A204.1 (cell line): ENCODE data around the gene FAM149B1.
"Not testable (repeated sequence)": the region's sequence is repeated elsewhere in the genome, so short reads cannot be mapped to it uniquely, and the experiment has no call there.

ENCODE experiments used
- FAIRE-seq: peaks from 2 replicates; lab custom pipeline; 2012; peaks lifted over from hg19 to GRCh38; lab: Jason Lieb, UNC

FAM149B1 gene

DNA sequence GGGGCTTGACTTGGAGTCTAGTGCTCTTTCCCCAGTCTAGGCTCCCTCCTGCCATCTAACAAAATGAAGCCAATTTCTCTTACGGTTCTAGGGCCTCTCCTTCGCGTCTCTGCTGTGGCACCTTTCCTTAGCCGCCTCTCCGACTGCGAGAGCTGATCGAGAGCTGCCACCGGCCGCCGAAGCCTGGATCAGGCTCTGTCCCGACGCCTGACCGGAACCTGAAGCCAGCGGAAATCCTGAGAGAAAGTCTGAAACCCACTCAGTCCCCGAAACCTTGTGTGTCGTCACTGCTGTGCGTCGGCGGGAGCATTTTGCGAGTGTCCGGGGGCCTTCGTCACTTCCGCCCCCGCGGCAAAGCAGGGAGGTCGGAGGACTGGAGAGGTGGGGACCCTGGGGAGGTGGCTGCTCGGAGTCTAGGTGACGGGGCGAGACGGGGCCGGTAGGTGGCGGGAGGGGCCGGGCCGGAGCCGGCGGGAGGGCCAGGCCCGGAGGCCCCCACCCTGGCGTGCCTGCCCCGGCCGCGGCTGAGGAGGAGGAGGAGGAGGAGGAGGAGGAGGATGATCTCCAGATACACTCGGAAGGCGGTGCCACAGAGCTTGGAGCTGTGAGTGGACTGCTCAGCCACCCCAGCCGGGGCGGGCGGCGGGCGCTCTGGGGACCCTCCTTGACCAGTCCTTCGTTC lies at the start of gene FAM149B1, which contains the start of gene ECD:
Gene FAM149B1 (plus strand): TSS at position 337 of the 682 bp plus-strand sequence. CDS start 221 bp downstream, at position 558.
Gene ECD (minus strand): TSS at position 226 of the 682 bp plus-strand sequence. CDS start 4,071 bp downstream, outside the sequence.
- FAIRE-seq: peak; percentile 90

DNA sequence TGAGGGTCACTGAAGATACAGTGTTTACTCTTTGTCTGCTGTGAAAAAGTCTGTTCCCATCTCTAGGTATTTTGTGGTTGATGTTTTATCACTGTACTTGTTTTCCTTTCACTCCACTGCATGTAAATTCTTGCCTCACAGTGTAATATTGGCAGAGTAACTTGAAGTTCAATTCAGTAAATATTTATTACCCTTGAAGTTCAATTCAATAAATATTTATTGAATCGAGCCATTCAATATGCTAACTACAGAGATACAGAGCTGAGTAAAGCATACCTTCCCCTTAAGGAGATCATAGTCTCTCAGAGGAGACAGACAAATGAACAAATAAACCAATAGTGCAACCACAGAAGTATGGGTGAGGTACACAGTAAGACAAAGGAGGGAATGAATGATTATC lies 48.5 kb upstream of the FAM149B1 start:
- FAIRE-seq: no peak

DNA sequence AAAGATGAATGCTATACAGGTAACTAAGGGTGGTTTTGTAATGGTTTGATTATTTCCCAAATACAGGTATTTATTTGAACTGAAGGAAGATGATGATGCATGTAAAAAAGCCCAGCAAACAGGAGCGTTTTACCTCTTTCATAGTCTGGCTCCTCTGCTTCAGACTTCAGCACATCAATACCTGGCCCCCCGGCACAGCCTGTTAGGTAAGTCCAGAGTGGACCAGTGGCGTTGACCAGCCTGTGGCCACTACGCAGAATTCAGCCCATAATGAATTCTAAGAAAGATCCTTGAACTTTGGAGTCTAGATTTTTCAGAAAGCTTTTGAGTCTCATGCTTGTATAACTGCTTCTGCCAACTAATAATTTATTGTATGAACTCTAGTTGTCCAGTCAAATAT lies 48.0 kb upstream of the FAM149B1 start:
- no peak for FAIRE-seq

- no peak for FAIRE-seq
Measured at GRCh38 chr10:73126343-73126742, 41.6 kb upstream of the FAM149B1 start.

DNA sequence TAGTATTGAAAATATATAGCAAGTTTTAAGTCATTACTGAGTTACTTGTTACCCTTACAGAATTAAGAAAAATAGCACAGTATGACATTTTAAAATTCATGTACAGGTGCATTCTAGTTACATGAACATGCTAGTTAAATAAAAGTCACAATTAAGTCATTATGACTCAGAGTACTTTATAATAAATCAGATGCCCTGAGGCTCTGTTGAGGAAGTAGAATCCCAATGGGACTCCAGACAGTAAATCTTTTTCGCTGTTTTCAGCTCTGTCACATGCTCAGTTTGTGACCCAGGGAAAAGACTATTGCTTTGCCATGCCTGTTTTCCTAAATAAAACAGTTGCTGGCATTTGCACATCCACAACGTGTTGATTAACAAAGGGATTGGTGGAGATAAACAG lies 36.6 kb upstream of the FAM149B1 start:
- no peak for FAIRE-seq

DNA sequence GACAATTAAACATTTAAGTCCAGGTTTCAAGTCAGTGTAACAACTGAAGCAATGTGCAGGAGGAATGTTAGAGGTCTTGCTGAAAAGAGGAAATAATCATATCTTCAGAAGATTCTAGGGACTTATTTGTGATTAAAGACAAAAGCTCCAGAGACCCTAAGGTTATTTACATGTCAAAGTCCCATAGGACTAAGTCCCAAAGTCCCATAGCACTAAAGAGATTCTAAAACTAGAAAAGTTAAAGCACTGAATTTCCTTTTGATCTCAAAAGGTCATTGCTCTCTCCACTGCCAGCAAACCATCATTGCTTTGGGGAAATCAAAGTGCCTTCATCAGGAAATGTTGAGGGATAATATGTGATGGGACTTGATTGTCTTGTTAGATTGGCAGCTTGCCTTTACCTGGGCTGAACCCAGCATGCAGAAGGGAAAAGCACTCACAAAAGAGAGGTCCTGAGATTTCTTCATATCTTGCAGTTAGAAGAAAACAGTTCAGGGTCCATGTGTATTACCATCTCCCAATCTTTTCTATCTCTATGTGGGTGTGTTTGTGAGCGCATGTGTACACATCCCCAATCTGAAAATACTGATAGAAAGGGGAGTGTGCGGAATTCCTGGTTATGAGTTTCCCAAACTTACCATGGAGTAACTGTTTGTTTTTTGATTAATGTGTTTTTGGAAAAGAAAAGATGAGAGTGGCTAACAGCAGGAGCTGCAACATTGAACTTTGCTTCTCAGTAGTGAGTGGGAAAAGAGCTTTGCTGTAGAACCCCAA lies 35.8 kb upstream of the FAM149B1 start:
- no peak for FAIRE-seq

- FAIRE-seq: no peak
Measured at GRCh38 chr10:73134727-73135126, 33.2 kb upstream of the FAM149B1 start.

DNA sequence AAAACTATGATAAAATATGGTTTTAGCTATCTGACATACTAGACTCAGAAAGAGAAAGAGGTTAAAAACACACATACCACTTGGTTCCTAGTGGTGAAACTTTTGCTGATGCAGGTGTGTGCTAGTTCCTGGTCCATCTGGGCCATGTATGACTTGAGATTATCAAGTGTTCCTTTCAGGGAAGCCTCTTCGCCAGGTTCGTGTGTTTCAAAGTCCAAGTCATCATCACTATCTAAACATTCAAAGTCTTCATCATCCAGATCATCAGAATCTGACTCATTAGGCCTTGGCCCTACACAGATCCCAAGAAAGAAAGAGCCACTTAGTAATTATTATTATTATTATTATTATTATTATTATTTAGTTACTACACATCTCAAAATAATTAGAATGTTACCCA lies 31.3 kb upstream of the FAM149B1 start:
- no peak for FAIRE-seq

GRCh38 chr10:73139251-73139650 lies 28.7 kb upstream of the FAM149B1 start:
- no peak for FAIRE-seq

DNA sequence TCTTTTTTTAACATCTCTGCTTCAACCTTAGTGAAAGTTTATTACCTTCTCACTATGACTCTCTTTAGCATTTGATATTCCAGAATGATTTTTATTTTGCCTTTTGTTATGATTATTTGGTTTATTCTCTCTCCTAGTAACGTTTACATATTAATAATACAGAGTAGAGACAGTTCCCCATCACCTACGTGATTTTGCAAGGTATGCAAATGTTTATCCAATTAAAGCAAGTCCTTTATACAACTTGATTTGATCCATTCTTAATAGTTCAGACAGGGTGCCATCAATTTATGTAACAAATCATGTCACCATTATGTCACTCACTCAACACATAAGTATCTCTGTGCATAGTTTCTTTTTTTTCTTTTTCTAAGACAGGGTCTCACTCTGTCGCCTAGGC lies 26.3 kb upstream of the FAM149B1 start:
- no peak for FAIRE-seq

DNA sequence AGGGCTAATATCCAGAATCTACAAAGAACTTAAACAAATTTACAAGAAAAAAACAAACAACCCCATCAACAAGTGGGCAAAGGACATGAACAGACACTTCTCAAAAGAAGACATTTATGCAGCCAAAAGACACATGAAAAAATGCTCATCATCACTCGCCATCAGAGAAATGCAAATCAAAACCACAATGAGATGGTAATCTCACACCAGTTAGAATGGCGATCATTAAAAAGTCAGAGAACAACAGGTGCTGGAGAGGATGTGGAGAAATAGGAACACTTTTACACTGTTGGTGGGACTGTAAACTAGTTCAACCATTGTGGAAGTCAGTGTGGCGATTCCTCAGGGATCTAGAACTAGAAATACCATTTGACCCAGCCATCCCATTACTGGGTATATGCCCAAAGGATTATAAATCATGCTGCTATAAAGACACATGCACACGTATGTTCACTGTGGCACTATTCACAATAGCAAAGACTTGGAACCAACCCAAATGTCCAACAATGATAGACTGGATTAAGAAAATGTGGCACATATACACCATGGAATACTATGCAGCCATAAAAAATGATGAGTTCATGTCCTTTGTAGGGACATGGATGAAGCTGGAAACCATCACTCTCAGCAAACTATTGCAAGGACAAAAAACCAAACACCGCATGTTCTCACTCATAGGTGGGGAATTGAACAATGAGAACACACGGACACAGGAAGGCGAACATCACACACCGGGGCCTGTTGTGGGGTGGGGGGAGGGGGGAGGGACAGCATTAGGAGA lies 17.1 kb upstream of the FAM149B1 start:
- FAIRE-seq: not testable (repeated sequence)

DNA sequence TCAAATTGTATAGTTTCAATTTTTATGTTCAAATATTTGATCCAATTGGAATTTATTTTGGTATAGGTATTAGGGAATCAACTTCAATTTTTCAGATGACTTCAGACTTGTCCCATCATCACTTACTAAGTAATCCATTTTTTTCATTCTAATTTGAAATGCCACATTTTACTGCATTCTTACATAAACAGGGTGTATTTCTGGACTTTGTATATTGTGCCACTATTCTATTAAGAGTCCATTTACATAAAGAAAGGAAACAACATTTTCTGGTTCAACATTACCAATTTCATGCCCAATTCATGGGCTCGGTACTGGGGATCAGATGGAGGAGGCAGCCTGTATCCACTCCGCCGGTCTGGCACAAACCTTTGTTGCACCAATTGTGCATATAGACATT lies 15.9 kb upstream of the FAM149B1 start:
- no peak for FAIRE-seq

GRCh38 chr10:73156054-73156453 lies 11.9 kb upstream of the FAM149B1 start:
- FAIRE-seq: no peak

GRCh38 chr10:73159038-73159648 lies 8.8 kb upstream of the FAM149B1 start:
- FAIRE-seq: peak; percentile 98

GRCh38 chr10:73161079-73161478 lies 6.8 kb upstream of the FAM149B1 start:
- no peak for FAIRE-seq

- no peak for FAIRE-seq
Measured at GRCh38 chr10:73161662-73162061, 6.3 kb upstream of the FAM149B1 start.

DNA sequence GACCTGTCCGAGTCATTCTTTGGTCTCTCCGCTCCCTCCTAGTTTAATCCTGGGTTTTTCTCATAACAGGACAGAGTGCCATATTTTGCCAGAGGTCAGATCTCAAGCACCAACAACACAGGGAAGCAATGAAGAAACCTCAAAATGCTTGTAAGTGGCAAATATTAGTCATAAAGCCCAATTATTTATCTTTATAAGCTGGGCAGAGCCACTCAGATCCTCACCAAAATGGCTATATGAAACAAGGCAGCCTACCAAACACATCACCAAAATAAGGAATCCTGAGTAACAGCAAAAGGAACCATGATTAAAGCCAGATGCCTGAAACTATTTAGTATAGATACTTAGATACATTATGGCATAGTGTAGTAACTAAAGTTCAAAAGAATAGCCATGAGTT lies 4.8 kb upstream of the FAM149B1 start:
- FAIRE-seq: no peak

DNA sequence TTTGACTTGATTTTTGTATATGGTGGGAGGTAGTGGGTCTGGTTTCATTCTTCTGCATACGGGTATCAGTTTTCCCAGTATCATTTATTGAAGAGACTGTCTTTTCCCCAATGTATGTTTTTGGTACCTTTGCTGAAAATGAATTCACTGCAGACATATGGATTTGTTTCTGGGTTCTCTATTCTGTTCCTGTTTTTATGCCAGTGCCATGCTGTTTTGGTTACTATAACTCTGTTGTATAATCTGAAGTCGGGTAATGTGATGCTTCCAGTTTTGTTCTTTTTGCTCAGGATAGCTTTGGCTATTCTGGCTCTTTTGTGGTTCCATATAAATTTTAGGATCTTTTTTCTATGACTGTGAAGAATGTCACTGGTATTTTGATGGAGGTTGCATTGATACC lies 947 bp upstream of the FAM149B1 start:
- no peak for FAIRE-seq

DNA sequence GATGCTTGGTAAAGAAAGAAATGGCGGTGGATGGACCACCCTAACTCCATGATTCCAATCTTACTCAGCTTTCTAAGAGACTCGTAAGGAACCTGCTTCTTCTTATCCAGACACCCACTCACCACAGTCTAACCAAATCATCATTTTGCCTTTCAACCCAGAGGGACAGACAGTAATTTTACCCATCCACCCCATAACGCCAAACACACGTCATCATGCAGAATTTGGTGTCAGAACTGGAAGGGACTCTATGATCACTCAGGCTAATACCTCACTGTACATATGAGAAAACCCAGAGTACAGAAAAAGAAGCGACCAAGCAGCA lies 499 bp upstream of the FAM149B1 start:
- no peak for FAIRE-seq

DNA sequence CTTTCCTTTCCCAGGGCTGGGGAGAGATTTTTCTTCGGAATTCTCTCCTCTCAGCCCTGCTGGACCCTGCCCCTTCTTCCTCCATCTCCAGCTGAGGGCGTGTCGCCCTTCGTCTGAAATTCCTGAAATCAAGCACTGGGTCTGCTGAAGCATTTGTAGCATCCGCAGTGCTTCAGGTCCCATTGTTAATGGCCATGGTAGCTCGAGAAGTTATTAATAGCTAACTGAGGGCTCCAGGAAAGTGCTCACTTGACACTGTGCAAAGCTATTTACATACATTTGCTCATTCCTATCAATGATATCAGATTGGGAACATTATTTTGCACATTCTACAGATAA lies 515 bp downstream of the FAM149B1 start:
- FAIRE-seq: no peak

GRCh38 chr10:73169320-73169719 lies 1.4 kb downstream of the FAM149B1 start:
- no peak for FAIRE-seq

GRCh38 chr10:73172867-73173266 lies 4.9 kb downstream of the FAM149B1 start:
- FAIRE-seq: no peak
